ENCODE measurements around the gene DCAF15.

DNA sequence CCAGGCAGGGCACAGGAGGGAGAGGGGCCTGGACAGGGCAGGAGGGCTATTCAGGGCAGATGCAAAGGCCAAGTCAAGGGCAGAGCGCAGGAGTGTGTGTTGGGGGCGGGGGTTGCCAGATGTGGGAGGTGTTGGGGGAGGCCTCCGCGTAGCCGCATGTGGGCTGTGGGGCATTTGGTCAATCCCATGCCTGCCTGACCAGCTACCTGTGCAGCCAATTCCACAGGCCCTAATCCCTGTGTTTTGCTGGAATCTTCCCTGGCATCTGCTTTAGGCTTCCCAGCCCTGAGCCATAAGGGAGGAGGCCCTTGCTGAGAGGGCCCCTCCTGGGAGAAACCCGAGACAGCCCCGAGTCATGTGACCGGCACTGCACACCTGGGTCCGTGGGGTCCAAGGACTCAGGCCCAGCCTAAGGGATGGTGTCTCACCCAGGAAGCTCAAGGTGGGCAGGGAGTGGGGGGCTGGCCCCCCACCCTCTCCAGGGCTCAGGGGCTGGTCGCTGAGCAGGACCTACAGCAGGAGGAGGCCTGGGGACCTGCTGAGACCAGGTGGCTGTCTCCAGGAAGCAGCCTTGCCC lies 33.5 kb downstream of the DCAF15 start:
- TF ChIP-seq POLR2A (IDR thresholded peaks at IDR 0.05) = no peak
- TF ChIP-seq, protein P1, sequence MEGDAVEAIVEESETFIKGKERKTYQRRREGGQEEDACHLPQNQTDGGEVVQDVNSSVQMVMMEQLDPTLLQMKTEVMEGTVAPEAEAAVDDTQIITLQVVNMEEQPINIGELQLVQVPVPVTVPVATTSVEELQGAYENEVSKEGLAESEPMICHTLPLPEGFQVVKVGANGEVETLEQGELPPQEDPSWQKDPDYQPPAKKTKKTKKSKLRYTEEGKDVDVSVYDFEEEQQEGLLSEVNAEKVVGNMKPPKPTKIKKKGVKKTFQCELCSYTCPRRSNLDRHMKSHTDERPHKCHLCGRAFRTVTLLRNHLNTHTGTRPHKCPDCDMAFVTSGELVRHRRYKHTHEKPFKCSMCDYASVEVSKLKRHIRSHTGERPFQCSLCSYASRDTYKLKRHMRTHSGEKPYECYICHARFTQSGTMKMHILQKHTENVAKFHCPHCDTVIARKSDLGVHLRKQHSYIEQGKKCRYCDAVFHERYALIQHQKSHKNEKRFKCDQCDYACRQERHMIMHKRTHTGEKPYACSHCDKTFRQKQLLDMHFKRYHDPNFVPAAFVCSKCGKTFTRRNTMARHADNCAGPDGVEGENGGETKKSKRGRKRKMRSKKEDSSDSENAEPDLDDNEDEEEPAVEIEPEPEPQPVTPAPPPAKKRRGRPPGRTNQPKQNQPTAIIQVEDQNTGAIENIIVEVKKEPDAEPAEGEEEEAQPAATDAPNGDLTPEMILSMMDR (IDR thresholded peaks at IDR 0.05) = no peak

All from body of pancreas (tissue), 4 donors.